Activated CD8-positive, alpha-beta T cell treated with anti-CD3 and anti-CD28 coated beads, Interleukin-2, amount 10 ng/mL, durations not matched to agents 7 days and 5 days (primary cell): ENCODE measurements around the gene RSF1. TPM values are rescaled to one million over a fixed set of nuclear protein-coding genes. Genes with fewer than 3 reads are reported as not detected.

ENCODE experiments used
- ATAC-seq: fragments of 150-1000 bp; cut with Tn5 transposase; one replicate; pipeline ENCODE4 v1.10.0; 2021; ENCODE audit warnings: moderate library complexity
- CTCF ChIA-PET: fragments of 350-600 bp; sonication (Branson Sonifier 250); formaldehyde crosslinking; loops from one replicate; lab custom pipeline; 2021; ENCODE audit warnings: antibody characterized with exemption; lab: Charles Lee
- POLR2A ChIA-PET: fragments of 350-600 bp; sonication (Branson Sonifier 250); formaldehyde crosslinking; loops from one replicate; lab custom pipeline; 2021; ENCODE audit warnings: antibody characterized with exemption; lab: Charles Lee
- DNase-seq: peaks from one replicate; pipeline ENCODE4 v3.0.0-alpha.2; 2020
- H3K27ac Mint-ChIP-seq: one replicate; pipeline ENCODE4 v1.8.0; 2021; ENCODE audit warnings: mild to moderate bottlenecking, mixed read lengths
- H3K27me3 Mint-ChIP-seq: one replicate; pipeline ENCODE4 v1.8.0; 2021; ENCODE audit warnings: low read depth, mixed read lengths
- H3K36me3 Mint-ChIP-seq: one replicate; pipeline ENCODE4 v1.8.0; 2021; ENCODE audit warnings: low read depth, mixed read lengths
- H3K4me1 Mint-ChIP-seq: one replicate; pipeline ENCODE4 v1.8.0; 2021; ENCODE audit warnings: low read depth, mixed read lengths
- H3K4me3 Mint-ChIP-seq: one replicate; pipeline ENCODE4 v1.8.0; 2021; ENCODE audit warnings: mild to moderate bottlenecking, mixed read lengths
- H3K9me3 Mint-ChIP-seq: one replicate; pipeline ENCODE4 v1.8.0; 2022; ENCODE audit warnings: mixed read lengths; ENCODE audit not compliant: insufficient read depth
- total RNA-seq, 2 experiments: library from RNA; stranded (reverse); gene quantifications; one replicate each; pipeline ENCODE4 v1.2.3, GENCODE V29; 2021

Gene RSF1
- total RNA-seq, 2 experiments from 2014 or later = 41.1 to 49.1 TPM

DNA sequence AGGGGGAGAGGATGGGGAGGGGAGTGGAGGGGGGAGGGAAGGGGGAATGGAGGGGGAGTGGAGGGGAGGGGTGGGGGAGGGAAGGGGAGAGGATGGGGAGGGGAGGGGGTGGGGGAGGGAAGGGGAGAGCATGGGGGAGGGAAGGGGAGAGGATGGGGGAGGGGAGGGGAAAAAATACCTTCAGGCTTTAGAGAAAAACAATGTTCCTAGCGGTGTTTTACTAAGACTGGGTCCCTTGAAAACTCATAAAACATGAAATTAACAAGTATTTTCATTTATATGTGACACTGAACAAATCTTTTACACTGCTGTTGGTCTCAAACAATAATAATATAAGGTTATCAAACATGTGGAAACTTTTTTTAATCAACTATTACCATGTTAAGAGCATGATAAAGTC lies 42.4 kb downstream of the RSF1 start:
- no peak overlapping the region for H3K4me3 Mint-ChIP-seq
- POLR2A ChIA-PET = no interaction called here
- CTCF ChIA-PET = no interaction called here
- H3K36me3 Mint-ChIP-seq = peaks cover 2% of the 10 kb centered on the region
- H3K4me1 Mint-ChIP-seq = no peaks in the 10 kb centered on the region
- DNase-seq = no peak
- H3K27me3 Mint-ChIP-seq = no peaks in the 10 kb centered on the region
- no peak for ATAC-seq
- no peak overlapping the region for H3K27ac Mint-ChIP-seq
- H3K9me3 Mint-ChIP-seq = no peaks in the 10 kb centered on the region

DNA sequence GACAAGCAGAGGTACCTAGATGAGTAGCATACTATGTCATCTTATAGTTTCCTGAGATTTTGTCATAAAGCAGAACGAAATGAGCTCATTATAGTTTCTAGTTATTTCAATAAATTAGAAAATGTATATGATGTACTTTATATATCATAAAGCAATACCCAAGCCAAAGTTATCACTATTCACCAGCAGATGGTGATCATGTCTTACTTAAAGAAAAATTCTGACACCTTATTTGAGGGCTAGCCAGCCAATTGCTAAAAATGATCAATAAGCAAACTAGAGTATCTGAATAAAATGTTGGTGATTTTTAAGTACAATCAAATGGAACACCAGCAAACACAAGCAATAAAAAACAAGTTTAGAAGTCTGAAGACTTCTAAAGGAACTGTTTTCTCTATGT lies 44.1 kb downstream of the RSF1 start:
- H3K36me3 Mint-ChIP-seq = peaks cover under 1% of the 10 kb centered on the region
- CTCF ChIA-PET = interaction anchor here (0.7 to 1.9 kb wide), 6 partner anchors 10 to 413 kb away, joined by 3 to 9 read pairs (median 4); no protein-coding TSS in a partner anchor
- H3K27ac Mint-ChIP-seq = no peak overlapping the region
- H3K27me3 Mint-ChIP-seq = no peaks in the 10 kb centered on the region
- ATAC-seq (no peak), DNase-seq (no peak)
- H3K4me3 Mint-ChIP-seq = no peak overlapping the region
- H3K9me3 Mint-ChIP-seq = no peaks in the 10 kb centered on the region
- peaks cover 11% of the 10 kb centered on the region for H3K4me1 Mint-ChIP-seq
- POLR2A ChIA-PET = no interaction called here

DNA sequence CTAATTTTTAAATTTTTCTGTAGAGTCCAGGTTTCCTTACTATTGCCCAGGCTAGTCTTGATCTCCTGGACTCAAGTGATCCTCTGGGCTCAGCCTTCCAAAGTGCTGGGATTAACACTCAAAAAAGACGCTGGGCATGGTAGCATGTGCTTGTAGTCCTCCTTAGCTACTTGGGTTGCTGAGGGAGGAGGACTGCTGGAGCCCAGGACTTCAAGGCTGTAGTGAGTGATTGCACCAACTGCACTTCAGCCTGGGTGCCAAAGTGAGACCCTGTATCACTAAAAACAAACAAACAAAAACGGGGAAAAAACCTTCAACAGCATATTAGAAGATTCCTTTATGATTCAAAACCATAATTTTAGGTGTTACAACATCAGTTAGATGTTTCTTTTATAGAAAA lies 44.6 kb downstream of the RSF1 start:
- H3K4me1 Mint-ChIP-seq = peaks cover 16% of the 10 kb centered on the region
- no peak overlapping the region for H3K27ac Mint-ChIP-seq
- no peak for DNase-seq
- no peaks in the 10 kb centered on the region for H3K9me3 Mint-ChIP-seq
- no peak for ATAC-seq
- ChIA-PET CTCF (interaction anchor here (0.7 to 1.9 kb wide), 7 partner anchors 10 to 413 kb away, joined by 3 to 9 read pairs (median 4); no protein-coding TSS in a partner anchor), POLR2A (no interaction called here)
- H3K27me3 Mint-ChIP-seq = no peaks in the 10 kb centered on the region
- H3K4me3 Mint-ChIP-seq = no peak overlapping the region
- H3K36me3 Mint-ChIP-seq = no peaks in the 10 kb centered on the region

DNA sequence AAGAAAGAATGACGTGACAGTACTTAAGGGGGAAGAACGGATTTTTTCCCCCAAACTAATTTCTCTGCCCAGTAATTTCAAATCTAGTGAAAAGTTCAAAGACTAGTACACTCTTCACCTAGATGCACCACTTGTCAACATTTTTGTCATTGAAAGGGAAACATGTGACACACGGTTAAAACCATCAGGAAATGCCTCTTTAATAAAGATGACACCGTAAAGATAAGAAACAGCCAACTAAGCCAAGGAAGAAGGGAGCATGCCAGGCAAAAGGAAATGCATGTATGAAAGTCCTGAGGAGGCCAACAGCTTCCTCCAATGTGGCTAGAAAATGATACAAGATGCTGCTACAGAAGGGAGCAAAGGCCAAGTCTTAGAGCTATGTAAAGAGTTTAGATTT lies 49.4 kb downstream of the RSF1 start:
- ATAC-seq = no peak
- Mint-ChIP-seq H3K27ac (peak overlapping the region; percentile 27), H3K9me3 (no peaks in the 10 kb centered on the region), H3K36me3 (no peaks in the 10 kb centered on the region), H3K4me3 (no peak overlapping the region), H3K4me1 (peaks cover 21% of the 10 kb centered on the region), H3K27me3 (no peaks in the 10 kb centered on the region)
- POLR2A ChIA-PET = no interaction called here
- no peak for DNase-seq
- CTCF ChIA-PET = interaction anchor here (0.6 kb wide), 1 partner anchor 1114 kb away, joined by 3 read pairs; no protein-coding TSS in a partner anchor

DNA sequence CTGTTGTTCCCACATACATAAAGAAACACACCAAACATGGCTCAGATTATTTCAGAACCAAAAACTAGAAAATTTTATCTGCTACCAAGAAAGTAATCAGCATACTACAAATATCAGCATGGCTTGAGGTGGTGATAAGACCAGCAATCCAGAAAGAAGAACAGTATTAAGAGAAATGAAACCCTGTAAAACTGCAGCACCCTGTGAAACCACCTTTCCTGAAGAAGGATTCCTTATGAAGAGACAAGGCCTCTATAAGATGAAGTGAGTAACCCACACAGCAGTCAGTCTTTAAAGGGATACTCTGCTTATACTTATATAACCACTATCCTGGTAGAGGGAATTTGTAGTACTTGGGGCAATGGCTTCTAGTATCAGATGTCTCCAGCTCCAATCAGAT lies 49.9 kb downstream of the RSF1 start:
- Mint-ChIP-seq H3K4me1 (peaks cover 21% of the 10 kb centered on the region), H3K4me3 (no peak overlapping the region), H3K27ac (no peak overlapping the region), H3K9me3 (no peaks in the 10 kb centered on the region), H3K36me3 (no peaks in the 10 kb centered on the region), H3K27me3 (no peaks in the 10 kb centered on the region)
- POLR2A ChIA-PET = no interaction called here
- no peak for ATAC-seq
- CTCF ChIA-PET = interaction anchor here (0.6 kb wide), 1 partner anchor 1114 kb away, joined by 3 read pairs; no protein-coding TSS in a partner anchor
- DNase-seq = no peak

DNA sequence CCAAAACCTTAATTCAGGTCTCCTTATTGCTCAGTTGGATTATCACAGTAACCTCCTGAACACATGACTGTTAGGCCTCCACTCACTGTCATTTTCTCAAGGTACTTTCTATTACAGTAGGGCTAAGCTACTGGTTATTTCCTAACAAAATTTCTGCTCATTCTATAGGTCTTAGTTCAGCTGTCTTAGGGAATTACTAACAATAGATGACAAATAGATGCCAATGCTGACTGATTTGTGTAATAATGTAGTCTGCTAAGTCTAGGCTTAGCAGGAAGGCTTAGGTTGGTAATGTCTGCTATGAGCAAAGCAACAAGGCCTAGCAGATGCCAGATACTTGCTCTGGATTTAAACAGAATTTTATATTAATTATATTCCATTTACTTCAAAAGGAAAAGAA lies 58.1 kb downstream of the RSF1 start:
- POLR2A ChIA-PET = interaction anchor here (1.2 kb wide), 1 partner anchor 11 kb away, joined by 4 read pairs; no protein-coding TSS in a partner anchor
- no peak for ATAC-seq
- H3K4me3 Mint-ChIP-seq = no peak overlapping the region
- H3K36me3 Mint-ChIP-seq = peaks cover 21% of the 10 kb centered on the region
- H3K9me3 Mint-ChIP-seq = no peaks in the 10 kb centered on the region
- H3K4me1 Mint-ChIP-seq = peaks cover 2% of the 10 kb centered on the region
- CTCF ChIA-PET = interaction anchor here (0.6 kb wide), 1 partner anchor 67 kb away, joined by 3 read pairs; no protein-coding TSS in a partner anchor
- no peak for DNase-seq
- H3K27me3 Mint-ChIP-seq = no peaks in the 10 kb centered on the region
- H3K27ac Mint-ChIP-seq = no peak overlapping the region

DNA sequence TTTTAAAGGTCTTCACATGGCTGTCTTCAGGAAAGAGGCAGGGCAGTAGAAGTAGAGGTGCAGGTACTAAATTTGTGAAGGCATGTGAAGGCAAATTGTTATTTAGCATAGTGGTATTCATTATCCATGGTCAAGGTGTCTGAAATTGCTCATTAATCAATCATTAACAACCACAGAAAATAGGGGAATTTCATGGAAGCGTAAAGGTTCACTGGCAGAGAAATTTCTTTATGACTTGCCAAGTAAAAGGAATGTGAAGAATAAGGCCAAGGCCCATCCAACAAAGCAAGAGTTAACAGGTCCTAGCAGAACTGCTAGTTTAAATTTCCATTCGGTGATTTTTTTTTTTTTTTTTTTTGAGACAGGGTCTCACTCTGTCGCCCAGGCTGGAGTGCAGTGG lies 59.0 kb downstream of the RSF1 start:
- POLR2A ChIA-PET = no interaction called here
- H3K4me1 Mint-ChIP-seq = peaks cover 2% of the 10 kb centered on the region

DNA sequence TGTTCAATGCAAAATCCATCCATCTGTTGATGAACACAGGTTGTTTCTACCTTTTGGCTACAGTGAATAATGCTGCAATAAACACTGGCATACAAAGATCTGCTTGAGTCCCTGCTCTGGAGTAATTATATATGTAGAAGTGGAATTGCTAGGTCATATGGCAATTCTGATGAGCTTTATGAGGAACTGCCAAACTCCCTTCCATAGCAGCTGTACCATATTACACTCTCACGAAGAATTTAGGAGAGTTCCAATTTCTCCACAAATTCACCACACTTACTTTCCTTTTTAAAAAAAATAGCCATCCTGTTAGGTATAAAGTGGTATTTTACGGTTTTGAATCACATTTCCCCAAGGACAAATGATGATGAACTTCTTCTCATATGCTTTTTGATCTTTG lies 62.2 kb downstream of the RSF1 start:
- ChIA-PET POLR2A (no interaction called here), CTCF (interaction anchor here (0.7 kb wide), 1 partner anchor 17 kb away, joined by 3 read pairs; no protein-coding TSS in a partner anchor)
- no peak overlapping the region for H3K4me3 Mint-ChIP-seq
- no peak overlapping the region for H3K27ac Mint-ChIP-seq
- no peaks in the 10 kb centered on the region for H3K27me3 Mint-ChIP-seq
- DNase-seq = no peak
- no peaks in the 10 kb centered on the region for H3K9me3 Mint-ChIP-seq
- H3K4me1 Mint-ChIP-seq = peaks cover 2% of the 10 kb centered on the region
- ATAC-seq = no peak
- peaks cover 29% of the 10 kb centered on the region for H3K36me3 Mint-ChIP-seq

More for the DNA sequence above, 59.0 kb downstream of the RSF1 start:
- Mint-ChIP-seq H3K27me3 (no peaks in the 10 kb centered on the region), H3K36me3 (peaks cover 25% of the 10 kb centered on the region), H3K27ac (no peak overlapping the region), H3K9me3 (no peaks in the 10 kb centered on the region), H3K4me3 (no peak overlapping the region)
- CTCF ChIA-PET = no interaction called here
- no peak for DNase-seq
- ATAC-seq = no peak

DNA sequence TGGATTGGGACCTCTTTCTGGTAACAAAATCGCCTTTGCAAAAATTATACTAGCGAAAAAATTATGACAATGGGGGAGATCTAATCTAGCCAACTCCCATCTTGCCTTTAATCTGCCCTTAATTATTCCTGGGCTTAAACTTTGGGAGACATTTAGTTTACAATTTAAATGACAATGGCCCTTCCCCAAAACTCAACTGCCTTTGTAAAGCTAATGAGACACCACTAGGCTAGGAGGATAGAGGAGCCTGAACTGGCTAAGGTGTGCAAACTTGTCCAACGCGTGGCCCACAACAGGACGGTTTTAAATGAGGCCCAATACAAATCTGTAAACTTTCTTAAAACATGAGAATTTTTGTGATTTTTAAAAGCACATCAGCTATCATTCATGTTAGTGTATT lies 67.3 kb downstream of the RSF1 start:
- ATAC-seq (no peak), DNase-seq (no peak)
- Mint-ChIP-seq H3K9me3 (no peaks in the 10 kb centered on the region), H3K4me3 (no peak overlapping the region), H3K27me3 (no peaks in the 10 kb centered on the region), H3K27ac (no peak overlapping the region), H3K36me3 (peaks cover 20% of the 10 kb centered on the region), H3K4me1 (no peaks in the 10 kb centered on the region)
- POLR2A ChIA-PET = no interaction called here
- CTCF ChIA-PET = no interaction called here

DNA sequence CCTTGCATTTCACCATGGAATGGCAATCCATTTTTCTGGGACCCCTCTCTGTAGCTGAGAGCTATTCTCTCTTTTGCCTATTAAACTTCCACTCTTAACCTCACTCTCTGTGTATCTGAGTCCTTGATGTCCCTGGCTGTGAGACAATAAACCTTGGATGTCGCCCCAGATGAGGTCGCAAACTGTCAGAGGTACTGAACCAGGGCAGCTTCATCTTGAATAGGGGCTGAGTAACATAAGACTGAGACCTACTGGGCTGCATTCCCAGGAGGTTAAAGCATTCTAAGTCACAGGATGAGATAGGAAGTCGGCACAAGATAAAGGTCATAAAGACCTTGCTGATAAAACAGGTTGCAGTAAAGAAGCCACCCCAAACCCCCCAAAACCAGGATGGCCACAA lies 68.0 kb downstream of the RSF1 start:
- DNase-seq (no peak), ATAC-seq (no peak)
- Mint-ChIP-seq H3K36me3 (peaks cover 18% of the 10 kb centered on the region), H3K4me1 (no peaks in the 10 kb centered on the region), H3K27me3 (no peaks in the 10 kb centered on the region), H3K9me3 (no peaks in the 10 kb centered on the region), H3K4me3 (no peak overlapping the region), H3K27ac (no peak overlapping the region)
- POLR2A ChIA-PET = interaction anchor here (1.0 kb wide), 1 partner anchor 10 kb away, joined by 4 read pairs; no protein-coding TSS in a partner anchor
- CTCF ChIA-PET = no interaction called here

DNA sequence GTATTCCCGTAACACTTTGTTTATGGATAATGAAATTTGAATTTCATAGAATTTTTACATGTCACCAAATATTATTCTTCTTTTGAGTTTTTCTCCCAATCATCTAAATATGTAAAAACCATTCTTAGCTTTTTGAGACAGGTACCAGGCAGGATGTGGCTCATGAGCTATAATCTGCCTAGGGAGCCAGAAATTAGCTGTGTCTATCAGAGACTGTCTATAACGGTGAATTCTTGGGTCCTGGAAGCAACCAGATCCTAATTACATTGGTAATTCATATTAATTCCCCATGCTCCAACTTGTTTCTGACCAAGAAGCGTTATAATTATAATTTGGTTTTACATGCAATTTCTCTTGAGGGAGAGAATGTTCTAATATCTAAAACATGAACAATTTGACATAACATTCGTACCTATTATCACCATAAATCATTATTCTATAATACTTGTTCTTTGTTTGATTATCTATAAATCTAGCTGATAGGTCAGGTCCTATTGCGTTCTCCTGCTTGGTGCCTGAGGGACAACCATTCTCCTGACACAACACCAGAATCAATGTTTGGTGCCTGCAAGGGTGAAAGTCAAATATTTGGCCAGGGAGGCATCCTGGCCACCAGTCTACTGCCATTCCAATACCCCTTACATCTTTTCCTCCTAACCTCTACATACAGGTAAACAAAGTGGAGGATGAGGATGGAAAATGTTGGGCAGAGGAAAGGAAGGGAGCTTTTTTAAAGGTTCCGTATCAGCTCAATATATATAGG lies 69.9 kb downstream of the RSF1 start:
- DNase-seq = no peak
- Mint-ChIP-seq H3K27me3 (no peaks in the 10 kb centered on the region), H3K9me3 (no peaks in the 10 kb centered on the region), H3K4me1 (no peaks in the 10 kb centered on the region), H3K36me3 (peaks cover 13% of the 10 kb centered on the region), H3K27ac (no peak overlapping the region), H3K4me3 (no peak overlapping the region)
- CTCF ChIA-PET = interaction anchor here (1.7 kb wide), 1 partner anchor 18 kb away, joined by 6 read pairs; no protein-coding TSS in a partner anchor
- ATAC-seq = no peak
- POLR2A ChIA-PET = no interaction called here

DNA sequence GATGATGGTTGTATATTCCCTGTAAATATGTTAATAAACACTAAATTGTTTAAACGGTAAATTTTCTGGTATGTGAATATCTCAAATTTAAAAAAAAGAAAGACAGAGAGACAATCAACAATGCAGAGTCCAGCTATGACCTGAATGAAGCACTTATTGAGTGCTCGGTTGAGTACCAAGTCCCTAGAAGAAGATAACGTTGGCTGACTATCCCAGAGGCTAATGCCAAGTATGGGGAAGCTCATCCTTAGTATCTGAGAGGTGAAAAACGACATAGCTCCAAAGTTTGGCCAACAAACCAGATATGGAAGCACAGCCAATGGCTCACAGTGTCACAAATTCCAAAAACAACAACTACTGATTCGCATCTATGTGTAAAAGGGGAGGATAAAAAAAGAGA lies 71.3 kb downstream of the RSF1 start:
- no peaks in the 10 kb centered on the region for H3K4me1 Mint-ChIP-seq
- H3K4me3 Mint-ChIP-seq = no peak overlapping the region
- peaks cover 9% of the 10 kb centered on the region for H3K36me3 Mint-ChIP-seq
- no peak for DNase-seq
- ChIA-PET CTCF (no interaction called here), POLR2A (no interaction called here)
- ATAC-seq = no peak
- no peaks in the 10 kb centered on the region for H3K9me3 Mint-ChIP-seq
- H3K27ac Mint-ChIP-seq = no peak overlapping the region
- H3K27me3 Mint-ChIP-seq = no peaks in the 10 kb centered on the region
